Tibial artery (tissue), 4 donors: Measurements from ENCODE around the gene PZP.
"Not testable (repeated sequence)": the region's sequence is repeated elsewhere in the genome, so short reads cannot be mapped to it uniquely, and the experiment has no call there.

Source experiments
- DNase-seq, 2 donors: peaks; one replicate each; pipeline ENCODE4 v3.0.0-alpha.2; 2019
- H3K27ac ChIP-seq, 2 donors: fragments of 200-600 bp; sonication (generic) in 1 of 2; 1 replicate in 1 of 2; 2 replicates in 1 of 2; pipeline ENCODE4 v1.5.1; 2018 to 2019; ENCODE audit warnings: mild to moderate bottlenecking in 1 of 2
- H3K27me3 ChIP-seq, 2 donors: fragments of 200-600 bp; sonication (generic) in 1 of 2; one replicate each; pipeline versions ENCODE4 v1.5.1 to v1.6.0; 2016 to 2019
- H3K36me3 ChIP-seq, 3 donors: fragments of 200-600 bp; sonication (generic) in 2 of 3; one replicate each; pipeline ENCODE4 v1.5.1; 2016 to 2019; ENCODE audit warnings: mild to moderate bottlenecking in 2 of 3
- H3K4me1 ChIP-seq, 4 donors: fragments of 200-600 bp; sonication (generic) in 2 of 4; 1 replicate in 3 of 4; 2 replicates in 1 of 4; pipeline ENCODE4 v1.5.1; 2016 to 2019
- H3K4me3 ChIP-seq, 2 donors: fragments of 200-600 bp; sonication (generic) in 1 of 2; 1 replicate in 1 of 2; 2 replicates in 1 of 2; pipeline ENCODE4 v1.5.1; 2018 to 2019; ENCODE audit warnings: mild to moderate bottlenecking in 2 of 2
- H3K9me3 ChIP-seq, 3 donors: fragments of 200-600 bp; sonication (generic) in 1 of 3; one replicate each; pipeline ENCODE4 v1.5.1; 2016 to 2019
- intact Hi-C: fragments of 100-400 bp; cut with DNase I; formaldehyde crosslinking; loops from one replicate; pipeline ENCODE4 v1.15.0; 2023; ENCODE audit warnings: low total_unique reads
- TF ChIP-seq, protein P1 (sequence below), 2 experiments: fragments of 200-600 bp in 1 of 2; fragments of 450-650 bp in 1 of 2; IDR thresholded peaks; one replicate each; pipeline ENCODE4 v1.5.1; 2017 to 2019; ENCODE audit warnings: antibody characterized with exemption in 2 of 2, mild to moderate bottlenecking in 1 of 2, moderate library complexity in 1 of 2

PZP gene

DNA sequence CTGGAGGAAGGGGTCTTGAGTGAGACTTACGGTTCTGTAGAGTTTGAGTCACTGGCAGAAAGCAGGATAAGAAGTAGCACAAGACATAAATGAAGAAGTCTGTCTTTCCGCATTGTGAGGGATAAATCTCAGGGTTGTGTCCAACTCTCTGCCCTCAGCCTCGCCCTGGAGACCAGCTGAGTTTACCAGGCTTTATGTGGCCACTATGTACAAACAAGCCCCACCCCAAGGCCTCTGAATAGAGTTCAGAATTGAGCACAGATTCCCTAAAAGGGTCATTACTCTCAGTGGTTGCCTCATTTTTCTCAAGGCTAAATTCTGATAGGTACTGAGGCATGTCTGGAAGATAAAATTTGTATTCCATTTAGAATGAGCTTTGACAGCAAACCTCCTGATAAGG lies at the start of gene PZP:
PZP (minus strand) TSS at position 167 of the 400 bp plus-strand sequence; CDS start at position 113, 54 bp downstream.
- intact Hi-C loops = no loop called here
- no peak for DNase-seq
- TF ChIP-seq, protein P1, sequence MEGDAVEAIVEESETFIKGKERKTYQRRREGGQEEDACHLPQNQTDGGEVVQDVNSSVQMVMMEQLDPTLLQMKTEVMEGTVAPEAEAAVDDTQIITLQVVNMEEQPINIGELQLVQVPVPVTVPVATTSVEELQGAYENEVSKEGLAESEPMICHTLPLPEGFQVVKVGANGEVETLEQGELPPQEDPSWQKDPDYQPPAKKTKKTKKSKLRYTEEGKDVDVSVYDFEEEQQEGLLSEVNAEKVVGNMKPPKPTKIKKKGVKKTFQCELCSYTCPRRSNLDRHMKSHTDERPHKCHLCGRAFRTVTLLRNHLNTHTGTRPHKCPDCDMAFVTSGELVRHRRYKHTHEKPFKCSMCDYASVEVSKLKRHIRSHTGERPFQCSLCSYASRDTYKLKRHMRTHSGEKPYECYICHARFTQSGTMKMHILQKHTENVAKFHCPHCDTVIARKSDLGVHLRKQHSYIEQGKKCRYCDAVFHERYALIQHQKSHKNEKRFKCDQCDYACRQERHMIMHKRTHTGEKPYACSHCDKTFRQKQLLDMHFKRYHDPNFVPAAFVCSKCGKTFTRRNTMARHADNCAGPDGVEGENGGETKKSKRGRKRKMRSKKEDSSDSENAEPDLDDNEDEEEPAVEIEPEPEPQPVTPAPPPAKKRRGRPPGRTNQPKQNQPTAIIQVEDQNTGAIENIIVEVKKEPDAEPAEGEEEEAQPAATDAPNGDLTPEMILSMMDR (IDR thresholded peaks at IDR 0.05) = no peak
- H3K27ac ChIP-seq = no peak within 1 kb of the TSS
- no peaks in the 10 kb centered on the region for H3K36me3 ChIP-seq
- no peaks in the 10 kb centered on the region for H3K9me3 ChIP-seq
- no peaks in the 10 kb centered on the region for H3K27me3 ChIP-seq
- no peak within 1 kb of the TSS for H3K4me3 ChIP-seq
- H3K4me1 ChIP-seq = no peaks in the 10 kb centered on the region

DNA sequence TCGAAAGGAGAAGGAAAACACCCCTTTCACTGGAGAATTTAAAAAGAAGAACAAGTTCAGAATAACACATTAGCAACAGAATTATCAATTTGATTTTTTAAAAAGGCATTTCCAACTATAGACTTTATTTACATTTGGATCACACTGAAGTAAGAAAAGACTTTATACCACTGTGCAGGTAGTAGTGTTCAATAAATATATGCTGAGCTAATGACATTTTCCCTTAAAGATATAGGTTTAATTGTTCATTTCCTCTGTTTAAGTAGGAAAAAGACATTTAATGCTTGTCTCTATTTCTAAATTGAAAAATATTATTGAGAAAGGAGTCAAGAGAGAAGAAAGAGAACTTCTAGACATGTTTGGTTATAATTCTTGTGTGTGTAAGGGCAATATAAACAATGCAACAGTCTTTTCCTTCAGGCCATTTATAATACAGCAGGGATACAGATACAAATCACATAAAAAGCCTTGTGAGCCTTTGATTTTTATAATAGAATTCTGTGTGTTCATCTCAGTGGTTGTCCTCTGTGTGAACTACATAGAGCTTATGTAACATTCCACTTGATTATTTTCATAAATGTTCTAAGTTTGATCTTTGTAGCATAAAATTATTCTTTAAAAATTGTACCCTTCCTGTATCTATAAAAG lies 48.7 kb upstream of the PZP start:
- intact Hi-C loops = no loop called here
- TF ChIP-seq, protein P1 (IDR thresholded peaks at IDR 0.05) = no peak
- H3K9me3 ChIP-seq = no peaks in the 10 kb centered on the region
- no peak for DNase-seq
- no peak overlapping the region for H3K27ac ChIP-seq
- H3K36me3 ChIP-seq = no peaks in the 10 kb centered on the region
- no peaks in the 10 kb centered on the region for H3K4me1 ChIP-seq
- no peaks in the 10 kb centered on the region for H3K27me3 ChIP-seq
- H3K4me3 ChIP-seq = no peak overlapping the region

DNA sequence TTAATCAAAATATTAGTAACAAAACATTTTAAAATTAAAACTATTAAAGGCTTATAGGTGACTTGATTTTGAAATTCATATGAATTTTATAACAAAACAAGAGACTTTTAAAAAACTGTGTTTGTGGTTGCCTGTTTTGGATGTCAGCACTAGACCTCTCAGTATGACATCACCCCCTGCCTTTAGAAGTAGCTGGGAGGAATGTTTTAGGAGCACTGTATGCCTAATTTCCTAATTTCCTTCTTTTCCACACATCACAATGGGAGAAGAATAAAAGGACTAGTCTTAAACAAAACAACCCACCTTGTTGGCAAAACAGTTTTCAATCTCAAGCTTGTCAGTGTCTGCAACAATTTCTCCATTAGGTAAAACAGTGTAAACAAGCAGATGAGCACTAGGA lies 48.1 kb upstream of the PZP start:
- TF ChIP-seq, protein P1 (IDR thresholded peaks at IDR 0.05) = no peak
- Histone ChIP-seq H3K4me1 (no peaks in the 10 kb centered on the region), H3K9me3 (no peaks in the 10 kb centered on the region), H3K4me3 (no peak overlapping the region), H3K36me3 (no peaks in the 10 kb centered on the region), H3K27me3 (no peaks in the 10 kb centered on the region), H3K27ac (no peak overlapping the region)
- DNase-seq = no peak
- intact Hi-C loops = no loop called here

DNA sequence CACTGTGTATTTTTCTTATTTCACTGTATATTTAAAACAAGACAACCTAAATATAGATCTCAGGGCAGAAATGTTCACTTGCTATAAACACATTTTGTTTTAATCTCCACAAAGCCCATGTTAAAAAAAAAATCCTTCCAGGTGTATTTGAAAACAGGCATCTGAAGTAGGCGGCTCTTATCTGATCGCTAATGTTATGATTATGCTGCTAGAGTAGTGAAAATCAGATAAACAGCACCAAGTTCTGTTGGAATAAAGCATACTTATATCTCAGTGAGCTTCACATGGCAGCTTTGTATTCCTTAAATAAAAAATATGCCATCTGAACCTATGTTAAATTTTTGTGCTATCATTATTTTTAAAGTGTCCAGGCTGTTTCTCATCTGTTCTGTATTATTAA lies 47.6 kb upstream of the PZP start:
- TF ChIP-seq, protein P1 (IDR thresholded peaks at IDR 0.05) = no peak
- H3K27ac ChIP-seq = no peak overlapping the region
- intact Hi-C loops = no loop called here

DNA sequence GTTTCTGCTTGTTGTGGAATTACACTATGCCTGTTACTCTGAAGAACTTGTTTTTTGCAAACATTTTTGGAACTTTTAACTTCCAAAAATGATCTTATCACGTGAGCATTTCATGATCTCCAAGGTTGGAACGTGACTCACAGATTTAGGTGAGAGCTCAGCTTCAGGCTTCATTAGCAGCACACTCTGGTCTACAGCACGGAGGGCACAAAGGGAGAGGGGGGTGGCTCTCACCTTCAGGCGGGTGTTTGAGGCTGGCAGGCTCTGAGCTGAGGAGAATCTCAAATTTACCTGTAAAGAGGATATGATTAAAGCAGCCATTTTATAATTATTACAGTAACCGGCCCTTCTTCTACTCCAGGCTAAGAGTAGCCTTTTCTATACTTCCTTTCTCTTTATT lies 45.3 kb upstream of the PZP start:
- DNase-seq = no peak
- no peak overlapping the region for H3K4me3 ChIP-seq
- no peaks in the 10 kb centered on the region for H3K27me3 ChIP-seq
- H3K4me1 ChIP-seq = no peaks in the 10 kb centered on the region
- TF ChIP-seq, protein P1 (IDR thresholded peaks at IDR 0.05) = no peak
- H3K36me3 ChIP-seq = no peaks in the 10 kb centered on the region
- no peaks in the 10 kb centered on the region for H3K9me3 ChIP-seq
- intact Hi-C loops = no loop called here
- no peak overlapping the region for H3K27ac ChIP-seq

More for the DNA sequence above, 47.6 kb upstream of the PZP start:
- H3K9me3 ChIP-seq = no peaks in the 10 kb centered on the region
- no peak overlapping the region for H3K4me3 ChIP-seq
- no peaks in the 10 kb centered on the region for H3K4me1 ChIP-seq
- no peaks in the 10 kb centered on the region for H3K27me3 ChIP-seq
- no peak for DNase-seq
- no peaks in the 10 kb centered on the region for H3K36me3 ChIP-seq

DNA sequence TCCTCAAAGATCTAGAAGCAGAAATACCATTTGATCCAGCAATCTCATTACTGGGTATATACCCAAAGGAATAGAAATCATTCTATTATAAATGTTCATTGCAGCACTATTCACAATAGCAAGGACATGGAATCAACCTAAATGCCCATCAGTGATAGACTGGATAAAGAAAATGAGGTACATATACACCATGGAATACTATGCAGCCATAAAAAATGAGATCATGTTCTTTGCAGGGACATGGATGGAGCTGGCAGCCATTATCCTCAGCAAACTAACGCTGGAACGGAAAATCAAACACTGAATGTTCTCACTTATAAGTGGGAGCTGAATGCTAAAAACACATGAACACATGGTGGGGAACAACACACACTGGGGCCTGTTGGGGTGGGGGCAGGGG lies 44.6 kb upstream of the PZP start:
- DNase-seq, intact Hi-C loops, H3K4me1 ChIP-seq, H3K27me3 ChIP-seq, H3K27ac ChIP-seq, H3K4me3 ChIP-seq, H3K36me3 ChIP-seq, H3K9me3 ChIP-seq: not testable (repeated sequence)
